ENCODE measurements around the gene IRF2BPL.

The IRF2BPL gene

GRCh38 chr14:77058785-77059184 is 30.3 kb upstream of the IRF2BPL start:
- no peak for TF ChIP-seq CTCF (IDR thresholded peaks at IDR 0.05; ENCODE audit: low read depth, low read length)
- Histone ChIP-seq H3K36me3 (no peaks in the 10 kb centered on the region), H3K4me3 (ENCODE audit: low read depth, low read length) (no peak overlapping the region), H3K9me3 (ENCODE audit: severe bottlenecking) (peaks cover 4% of the 10 kb centered on the region), H3K27ac (no peak overlapping the region), H3K27me3 (ENCODE audit: insufficient read depth, low read depth, severe bottlenecking) (no peaks in the 10 kb centered on the region)
- no peak for DNase-seq

GRCh38 chr14:77058117-77058516 is 29.6 kb upstream of the IRF2BPL start:
- no peak for TF ChIP-seq CTCF (IDR thresholded peaks at IDR 0.05; ENCODE audit: low read depth, low read length)
- H3K27ac ChIP-seq: no peak overlapping the region
- H3K4me3 ChIP-seq (ENCODE audit: low read depth, low read length): no peak overlapping the region
- H3K9me3 ChIP-seq (ENCODE audit: severe bottlenecking): peaks cover 4% of the 10 kb centered on the region
- H3K27me3 ChIP-seq (ENCODE audit: insufficient read depth, low read depth, severe bottlenecking): no peaks in the 10 kb centered on the region
- DNase-seq: no peak
- H3K36me3 ChIP-seq: no peaks in the 10 kb centered on the region

- Histone ChIP-seq H3K4me3 (ENCODE audit: low read depth, low read length) (no peak overlapping the region), H3K9me3 (ENCODE audit: severe bottlenecking) (peaks cover 4% of the 10 kb centered on the region), H3K36me3 (no peaks in the 10 kb centered on the region), H3K27me3 (ENCODE audit: insufficient read depth, low read depth, severe bottlenecking) (no peaks in the 10 kb centered on the region), H3K27ac (no peak overlapping the region)
- no peak for TF ChIP-seq CTCF (IDR thresholded peaks at IDR 0.05; ENCODE audit: low read depth, low read length)
- DNase-seq: no peak
Measured at GRCh38 chr14:77055981-77056380, 27.5 kb upstream of the IRF2BPL start.

GRCh38 chr14:77055306-77055705 is 26.8 kb upstream of the IRF2BPL start:
- DNase-seq: no peak
- Histone ChIP-seq H3K27me3 (ENCODE audit: insufficient read depth, low read depth, severe bottlenecking) (no peaks in the 10 kb centered on the region), H3K27ac (no peak overlapping the region), H3K36me3 (no peaks in the 10 kb centered on the region), H3K4me3 (ENCODE audit: low read depth, low read length) (no peak overlapping the region), H3K9me3 (ENCODE audit: severe bottlenecking) (peaks cover 4% of the 10 kb centered on the region)
- no peak for TF ChIP-seq CTCF (IDR thresholded peaks at IDR 0.05; ENCODE audit: low read depth, low read length)

- H3K27ac ChIP-seq: no peak overlapping the region
- DNase-seq: peak; percentile 84
Measured at GRCh38 chr14:77053046-77053841, 24.7 kb upstream of the IRF2BPL start.

More at GRCh38 chr14:77053046-77053841, 24.7 kb upstream of the IRF2BPL start:
- peaks cover 4% of the 10 kb centered on the region for H3K9me3 ChIP-seq (ENCODE audit: severe bottlenecking)
- no peak overlapping the region for H3K4me3 ChIP-seq (ENCODE audit: low read depth, low read length)
- peak; percentile 89 for TF ChIP-seq CTCF (IDR thresholded peaks at IDR 0.05; ENCODE audit: low read depth, low read length)
- no peaks in the 10 kb centered on the region for H3K27me3 ChIP-seq (ENCODE audit: insufficient read depth, low read depth, severe bottlenecking)
- H3K36me3 ChIP-seq: no peaks in the 10 kb centered on the region

Data from WERI-Rb-1 (cell line).